GM12874 (cell line): ENCODE measurements around the gene KRTAP10-12.

Source experiments
- TF ChIP-seq, protein P1 (sequence below): IDR thresholded peaks from 2 replicates; pipeline ENCODE4 v1.5.1; 2011; ENCODE audit warnings: low read depth, mild to moderate bottlenecking, control low read depth, low read length, moderate library complexity; ENCODE audit not compliant: insufficient read depth

KRTAP10-12 gene

DNA sequence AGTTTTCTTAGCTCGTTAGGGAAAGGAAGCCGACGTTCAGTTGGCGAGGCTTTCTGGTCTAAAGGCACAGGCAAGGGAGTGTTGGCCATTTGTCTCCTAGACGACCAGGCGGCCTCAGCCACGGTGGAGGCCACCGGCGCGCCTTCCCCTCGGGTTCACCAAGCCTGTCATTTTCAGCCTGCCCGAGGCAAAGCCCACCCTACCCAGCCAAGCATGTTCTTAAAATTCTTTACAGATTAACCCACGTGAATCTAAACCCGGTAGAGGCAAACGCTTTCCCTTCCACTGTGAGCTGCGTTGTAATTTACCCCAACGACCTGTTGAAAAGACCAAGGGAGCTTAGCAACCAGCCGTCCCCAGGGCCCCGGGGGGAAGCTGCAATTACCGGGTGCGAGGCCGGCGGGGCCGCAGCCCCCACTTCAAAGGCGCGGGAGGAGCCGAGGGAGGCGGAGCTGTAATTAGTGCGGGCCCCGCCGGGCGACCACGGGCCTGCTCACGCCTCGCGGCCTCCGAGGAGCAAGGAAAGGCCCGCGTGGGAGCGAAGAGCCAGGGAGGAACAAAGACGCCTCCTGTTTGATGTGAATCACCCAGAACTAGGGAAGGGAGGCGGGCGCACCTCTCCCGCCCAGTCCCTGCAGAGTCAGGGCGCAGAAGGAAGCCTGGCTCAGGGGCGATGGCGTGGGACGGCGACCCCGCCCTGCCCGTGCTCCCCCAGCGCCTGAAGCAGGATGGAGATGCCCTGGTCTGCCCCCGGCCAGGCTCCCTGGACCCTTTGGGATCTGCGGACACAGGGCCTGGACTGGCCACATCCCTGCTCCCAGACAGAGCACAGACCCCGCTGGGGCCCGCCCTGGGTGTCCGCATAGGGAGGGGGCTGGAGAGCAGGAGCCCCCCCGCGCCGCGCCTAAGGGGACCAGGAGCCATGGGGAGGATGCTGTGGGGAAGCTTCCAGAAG is 26.5 kb downstream of the KRTAP10-12 start:
- TF ChIP-seq, protein P1, sequence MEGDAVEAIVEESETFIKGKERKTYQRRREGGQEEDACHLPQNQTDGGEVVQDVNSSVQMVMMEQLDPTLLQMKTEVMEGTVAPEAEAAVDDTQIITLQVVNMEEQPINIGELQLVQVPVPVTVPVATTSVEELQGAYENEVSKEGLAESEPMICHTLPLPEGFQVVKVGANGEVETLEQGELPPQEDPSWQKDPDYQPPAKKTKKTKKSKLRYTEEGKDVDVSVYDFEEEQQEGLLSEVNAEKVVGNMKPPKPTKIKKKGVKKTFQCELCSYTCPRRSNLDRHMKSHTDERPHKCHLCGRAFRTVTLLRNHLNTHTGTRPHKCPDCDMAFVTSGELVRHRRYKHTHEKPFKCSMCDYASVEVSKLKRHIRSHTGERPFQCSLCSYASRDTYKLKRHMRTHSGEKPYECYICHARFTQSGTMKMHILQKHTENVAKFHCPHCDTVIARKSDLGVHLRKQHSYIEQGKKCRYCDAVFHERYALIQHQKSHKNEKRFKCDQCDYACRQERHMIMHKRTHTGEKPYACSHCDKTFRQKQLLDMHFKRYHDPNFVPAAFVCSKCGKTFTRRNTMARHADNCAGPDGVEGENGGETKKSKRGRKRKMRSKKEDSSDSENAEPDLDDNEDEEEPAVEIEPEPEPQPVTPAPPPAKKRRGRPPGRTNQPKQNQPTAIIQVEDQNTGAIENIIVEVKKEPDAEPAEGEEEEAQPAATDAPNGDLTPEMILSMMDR, result no peak

DNA sequence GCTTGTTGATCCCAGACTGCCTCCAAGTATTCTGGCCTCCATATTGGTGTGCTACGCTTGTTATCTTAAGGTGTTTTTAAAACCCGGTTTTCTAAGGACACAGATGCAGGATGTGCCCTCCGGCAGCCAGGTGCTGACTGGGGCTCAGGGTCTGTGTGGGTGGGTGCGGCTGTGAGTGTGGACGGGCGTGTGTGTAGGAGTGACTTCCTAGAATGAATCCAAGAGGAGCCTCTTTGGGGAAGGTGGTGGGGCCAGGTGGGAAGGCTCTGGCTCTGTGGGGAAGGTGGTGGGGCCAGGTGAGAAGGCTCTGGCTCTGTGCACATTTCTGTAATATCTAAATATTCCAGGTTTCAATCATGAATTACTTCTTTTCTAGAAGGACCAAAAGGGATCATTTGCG is 27.2 kb downstream of the KRTAP10-12 start:
- TF ChIP-seq, protein P1, result no peak

- TF ChIP-seq, protein P1, result no peak
These were observed 28.0 kb downstream of the KRTAP10-12 start for GRCh38 chr21:44724926-44725325.

DNA sequence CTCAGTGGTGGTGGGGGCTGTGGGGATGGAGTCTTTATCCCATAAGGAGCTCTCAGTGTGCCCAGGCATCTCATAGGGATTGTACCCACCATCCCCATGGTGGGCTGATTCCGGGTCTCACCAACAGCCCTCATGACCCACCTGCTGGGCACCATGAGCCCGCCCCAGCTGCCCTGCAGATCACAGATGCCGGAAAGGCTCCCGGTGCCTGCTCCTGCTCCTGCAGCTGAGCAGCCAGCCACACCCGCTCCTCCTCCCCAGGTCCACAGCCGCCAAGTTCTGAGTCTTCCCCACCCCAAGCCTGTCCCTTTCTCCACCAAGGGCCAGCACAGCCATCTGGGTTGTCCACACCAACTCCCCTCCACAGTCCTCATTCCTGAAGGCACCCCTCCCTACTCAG is 29.9 kb downstream of the KRTAP10-12 start:
- TF ChIP-seq, protein P1, result no peak

- TF ChIP-seq, protein P1, result no peak
These were observed 30.3 kb downstream of the KRTAP10-12 start for GRCh38 chr21:44727321-44727720.

DNA sequence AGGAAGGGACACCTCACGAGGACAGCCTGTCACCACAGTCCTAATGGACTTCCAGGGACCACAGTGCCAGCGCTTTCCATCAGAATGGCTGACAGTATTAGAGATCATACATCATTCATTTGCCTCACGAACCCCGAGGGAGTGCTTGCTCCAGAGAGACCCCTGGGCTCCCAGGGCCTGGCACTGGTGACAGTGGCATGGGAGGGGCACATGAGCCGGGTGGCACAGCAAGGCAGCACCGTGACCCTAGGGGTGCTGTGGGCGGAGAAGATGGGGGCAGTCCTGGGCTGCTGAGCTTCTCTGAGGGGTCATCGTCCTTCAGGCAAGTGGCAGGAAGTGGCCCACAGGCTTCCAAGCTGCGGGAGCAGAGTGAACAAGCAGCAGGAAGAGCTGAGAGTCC is 30.8 kb downstream of the KRTAP10-12 start:
- TF ChIP-seq, protein P1, result no peak

DNA sequence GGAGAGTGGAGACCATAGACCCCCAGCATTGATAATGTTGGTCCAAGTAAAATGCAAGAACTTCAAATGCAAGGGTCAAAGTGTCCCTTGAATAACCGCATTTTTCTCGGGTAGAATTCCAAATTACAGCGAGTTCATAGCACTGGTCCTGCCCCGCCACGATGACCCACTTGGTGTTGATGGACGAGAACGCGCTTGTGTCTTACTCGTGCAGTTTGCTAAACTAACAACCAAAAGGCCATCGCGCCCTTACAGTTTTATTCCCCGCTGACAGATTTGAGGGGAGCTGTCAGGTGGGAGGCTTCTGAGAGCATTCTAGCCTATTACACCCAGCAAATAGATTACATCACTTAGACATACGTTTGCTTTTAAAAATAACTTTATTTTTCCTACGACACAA is 31.7 kb downstream of the KRTAP10-12 start:
- TF ChIP-seq, protein P1, result no peak
